ENCODE measurements around the gene CBARP. TPM values are rescaled to one million over a fixed set of nuclear protein-coding genes. Genes with fewer than 3 reads are reported as not detected.

The CBARP gene
- total and polyA plus RNA-seq, 2 of the 13 experiments (the other 11 are each of a cell fraction or from before 2014, with no cell fraction given), result 1.2 to 1.4 TPM

DNA sequence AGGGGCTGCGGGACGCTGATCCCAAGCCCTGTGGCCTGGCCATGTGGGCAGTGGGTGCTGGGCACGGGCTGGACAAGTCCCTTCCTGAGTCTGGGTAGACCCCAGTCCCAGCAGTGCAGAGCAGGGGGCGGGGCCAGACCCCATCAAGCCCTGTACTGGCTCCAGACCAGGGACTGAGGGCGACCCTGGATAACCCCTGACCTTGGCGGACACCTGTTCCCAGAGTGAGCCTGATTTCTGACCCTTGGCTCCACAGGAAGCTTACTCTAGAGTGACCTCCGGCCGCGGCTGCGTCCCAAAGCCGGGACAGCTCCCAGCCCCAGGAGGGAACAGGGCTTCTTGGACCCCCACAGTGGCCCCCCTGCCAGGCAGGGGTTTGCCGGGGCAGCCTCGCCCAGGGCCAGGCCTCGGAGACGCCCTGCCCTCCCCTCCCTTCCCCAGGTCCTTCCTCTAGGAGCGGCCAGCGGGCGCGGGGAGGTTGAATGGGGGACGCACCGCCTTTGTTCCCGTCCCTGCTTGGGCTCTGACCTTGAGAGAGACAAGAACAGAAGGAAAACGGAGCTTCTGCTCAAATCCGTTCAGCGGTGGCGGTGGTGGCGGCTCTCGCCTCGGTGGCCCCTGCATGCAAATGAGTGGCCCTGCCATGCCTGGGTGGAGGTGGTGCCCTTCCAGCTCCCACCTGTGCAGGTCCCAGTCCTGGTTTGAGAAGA, 45.6 kb upstream of the CBARP start (continued):
- TF ChIP-seq, protein P1, sequence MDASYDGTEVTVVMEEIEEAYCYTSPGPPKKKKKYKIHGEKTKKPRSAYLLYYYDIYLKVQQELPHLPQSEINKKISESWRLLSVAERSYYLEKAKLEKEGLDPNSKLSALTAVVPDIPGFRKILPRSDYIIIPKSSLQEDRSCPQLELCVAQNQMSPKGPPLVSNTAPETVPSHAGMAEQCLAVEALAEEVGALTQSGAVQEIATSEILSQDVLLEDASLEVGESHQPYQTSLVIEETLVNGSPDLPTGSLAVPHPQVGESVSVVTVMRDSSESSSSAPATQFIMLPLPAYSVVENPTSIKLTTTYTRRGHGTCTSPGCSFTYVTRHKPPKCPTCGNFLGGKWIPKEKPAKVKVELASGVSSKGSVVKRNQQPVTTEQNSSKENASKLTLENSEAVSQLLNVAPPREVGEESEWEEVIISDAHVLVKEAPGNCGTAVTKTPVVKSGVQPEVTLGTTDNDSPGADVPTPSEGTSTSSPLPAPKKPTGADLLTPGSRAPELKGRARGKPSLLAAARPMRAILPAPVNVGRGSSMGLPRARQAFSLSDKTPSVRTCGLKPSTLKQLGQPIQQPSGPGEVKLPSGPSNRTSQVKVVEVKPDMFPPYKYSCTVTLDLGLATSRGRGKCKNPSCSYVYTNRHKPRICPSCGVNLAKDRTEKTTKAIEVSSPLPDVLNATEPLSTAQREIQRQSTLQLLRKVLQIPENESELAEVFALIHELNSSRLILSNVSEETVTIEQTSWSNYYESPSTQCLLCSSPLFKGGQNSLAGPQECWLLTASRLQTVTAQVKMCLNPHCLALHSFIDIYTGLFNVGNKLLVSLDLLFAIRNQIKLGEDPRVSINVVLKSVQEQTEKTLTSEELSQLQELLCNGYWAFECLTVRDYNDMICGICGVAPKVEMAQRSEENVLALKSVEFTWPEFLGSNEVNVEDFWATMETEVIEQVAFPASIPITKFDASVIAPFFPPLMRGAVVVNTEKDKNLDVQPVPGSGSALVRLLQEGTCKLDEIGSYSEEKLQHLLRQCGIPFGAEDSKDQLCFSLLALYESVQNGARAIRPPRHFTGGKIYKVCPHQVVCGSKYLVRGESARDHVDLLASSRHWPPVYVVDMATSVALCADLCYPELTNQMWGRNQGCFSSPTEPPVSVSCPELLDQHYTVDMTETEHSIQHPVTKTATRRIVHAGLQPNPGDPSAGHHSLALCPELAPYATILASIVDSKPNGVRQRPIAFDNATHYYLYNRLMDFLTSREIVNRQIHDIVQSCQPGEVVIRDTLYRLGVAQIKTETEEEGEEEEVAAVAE (CRISPR knock-in tag; IDR thresholded peaks at IDR 0.05; ENCODE audit: borderline replicate concordance), result no peak
- TF ChIP-seq ONECUT2 (CRISPR knock-in tag; IDR thresholded peaks at IDR 0.05) (no peak), ZNF724P (CRISPR knock-in tag; IDR thresholded peaks at IDR 0.05; ENCODE audit: borderline replicate concordance) (no peak), ZNF775 (CRISPR knock-in tag; IDR thresholded peaks at IDR 0.05; ENCODE audit: borderline replicate concordance) (no peak), TP53 (CRISPR knock-in tag; conservative IDR thresholded peaks at IDR 0.05) (no peak), BCL6 (CRISPR knock-in tag; IDR thresholded peaks at IDR 0.05) (peak; percentile 73), PHF21A (CRISPR knock-in tag; IDR thresholded peaks at IDR 0.05) (peak; percentile 91), RXRB (CRISPR knock-in tag; IDR thresholded peaks at IDR 0.05; ENCODE audit: borderline replicate concordance) (peak; percentile 99), TMF1 (CRISPR knock-in tag; IDR thresholded peaks at IDR 0.05; ENCODE audit: low read depth) (no peak), ERF (CRISPR knock-in tag; IDR thresholded peaks at IDR 0.05) (no peak; the same call in 1 of the 2 replicates), U2AF1 (optimal IDR thresholded peaks at IDR 0.05; ENCODE audit: low read depth, low read length) (no peak), ZKSCAN5 (CRISPR knock-in tag; IDR thresholded peaks at IDR 0.05) (0 out of 2 replicates have a peak, but pooled peaks have one; percentile 29), BRCA1 (CRISPR knock-in tag; IDR thresholded peaks at IDR 0.05) (no peak), SMAD9 (CRISPR knock-in tag; IDR thresholded peaks at IDR 0.05) (no peak)
- TF ChIP-seq, protein P2, sequence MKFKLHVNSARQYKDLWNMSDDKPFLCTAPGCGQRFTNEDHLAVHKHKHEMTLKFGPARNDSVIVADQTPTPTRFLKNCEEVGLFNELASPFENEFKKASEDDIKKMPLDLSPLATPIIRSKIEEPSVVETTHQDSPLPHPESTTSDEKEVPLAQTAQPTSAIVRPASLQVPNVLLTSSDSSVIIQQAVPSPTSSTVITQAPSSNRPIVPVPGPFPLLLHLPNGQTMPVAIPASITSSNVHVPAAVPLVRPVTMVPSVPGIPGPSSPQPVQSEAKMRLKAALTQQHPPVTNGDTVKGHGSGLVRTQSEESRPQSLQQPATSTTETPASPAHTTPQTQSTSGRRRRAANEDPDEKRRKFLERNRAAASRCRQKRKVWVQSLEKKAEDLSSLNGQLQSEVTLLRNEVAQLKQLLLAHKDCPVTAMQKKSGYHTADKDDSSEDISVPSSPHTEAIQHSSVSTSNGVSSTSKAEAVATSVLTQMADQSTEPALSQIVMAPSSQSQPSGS (CRISPR knock-in tag; IDR thresholded peaks at IDR 0.05), result no peak
- TF ChIP-seq, protein P3, sequence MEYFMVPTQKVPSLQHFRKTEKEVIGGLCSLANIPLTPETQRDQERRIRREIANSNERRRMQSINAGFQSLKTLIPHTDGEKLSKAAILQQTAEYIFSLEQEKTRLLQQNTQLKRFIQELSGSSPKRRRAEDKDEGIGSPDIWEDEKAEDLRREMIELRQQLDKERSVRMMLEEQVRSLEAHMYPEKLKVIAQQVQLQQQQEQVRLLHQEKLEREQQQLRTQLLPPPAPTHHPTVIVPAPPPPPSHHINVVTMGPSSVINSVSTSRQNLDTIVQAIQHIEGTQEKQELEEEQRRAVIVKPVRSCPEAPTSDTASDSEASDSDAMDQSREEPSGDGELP (IDR thresholded peaks at IDR 0.05; ENCODE audit: borderline replicate concordance, low read depth), result peak; percentile 88
- TF ChIP-seq, protein P4, sequence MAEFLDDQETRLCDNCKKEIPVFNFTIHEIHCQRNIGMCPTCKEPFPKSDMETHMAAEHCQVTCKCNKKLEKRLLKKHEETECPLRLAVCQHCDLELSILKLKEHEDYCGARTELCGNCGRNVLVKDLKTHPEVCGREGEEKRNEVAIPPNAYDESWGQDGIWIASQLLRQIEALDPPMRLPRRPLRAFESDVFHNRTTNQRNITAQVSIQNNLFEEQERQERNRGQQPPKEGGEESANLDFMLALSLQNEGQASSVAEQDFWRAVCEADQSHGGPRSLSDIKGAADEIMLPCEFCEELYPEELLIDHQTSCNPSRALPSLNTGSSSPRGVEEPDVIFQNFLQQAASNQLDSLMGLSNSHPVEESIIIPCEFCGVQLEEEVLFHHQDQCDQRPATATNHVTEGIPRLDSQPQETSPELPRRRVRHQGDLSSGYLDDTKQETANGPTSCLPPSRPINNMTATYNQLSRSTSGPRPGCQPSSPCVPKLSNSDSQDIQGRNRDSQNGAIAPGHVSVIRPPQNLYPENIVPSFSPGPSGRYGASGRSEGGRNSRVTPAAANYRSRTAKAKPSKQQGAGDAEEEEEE (CRISPR knock-in tag; IDR thresholded peaks at IDR 0.05; ENCODE audit: borderline replicate concordance), result no peak
- TF ChIP-seq, protein P5, sequence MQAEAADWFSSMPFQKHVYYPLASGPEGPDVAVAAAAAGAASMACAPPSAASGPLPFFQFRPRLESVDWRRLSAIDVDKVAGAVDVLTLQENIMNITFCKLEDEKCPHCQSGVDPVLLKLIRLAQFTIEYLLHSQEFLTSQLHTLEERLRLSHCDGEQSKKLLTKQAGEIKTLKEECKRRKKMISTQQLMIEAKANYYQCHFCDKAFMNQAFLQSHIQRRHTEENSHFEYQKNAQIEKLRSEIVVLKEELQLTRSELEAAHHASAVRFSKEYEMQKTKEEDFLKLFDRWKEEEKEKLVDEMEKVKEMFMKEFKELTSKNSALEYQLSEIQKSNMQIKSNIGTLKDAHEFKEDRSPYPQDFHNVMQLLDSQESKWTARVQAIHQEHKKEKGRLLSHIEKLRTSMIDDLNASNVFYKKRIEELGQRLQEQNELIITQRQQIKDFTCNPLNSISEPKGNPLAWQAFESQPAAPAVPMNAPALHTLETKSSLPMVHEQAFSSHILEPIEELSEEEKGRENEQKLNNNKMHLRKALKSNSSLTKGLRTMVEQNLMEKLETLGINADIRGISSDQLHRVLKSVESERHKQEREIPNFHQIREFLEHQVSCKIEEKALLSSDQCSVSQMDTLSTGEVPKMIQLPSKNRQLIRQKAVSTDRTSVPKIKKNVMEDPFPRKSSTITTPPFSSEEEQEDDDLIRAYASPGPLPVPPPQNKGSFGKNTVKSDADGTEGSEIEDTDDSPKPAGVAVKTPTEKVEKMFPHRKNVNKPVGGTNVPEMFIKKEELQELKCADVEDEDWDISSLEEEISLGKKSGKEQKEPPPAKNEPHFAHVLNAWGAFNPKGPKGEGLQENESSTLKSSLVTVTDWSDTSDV (CRISPR knock-in tag; IDR thresholded peaks at IDR 0.05), result peak; percentile 73; the same call in 1 of the 2 replicates
